ENCODE results near the gene HTR3E.
"Not testable (repeated sequence)": the region's sequence is repeated elsewhere in the genome, so short reads cannot be mapped to it uniquely, and the experiment has no call there.

- not testable (repeated sequence) for TF ChIP-seq CTCF, POLR2A (IDR thresholded peaks at IDR 0.05)
Measured at GRCh38 chr3:184071142-184071541, 25.7 kb upstream of the HTR3E start.
